SK-N-SH treated with all-trans-retinoic acid at 6 μM for 48 hours (cell line): ENCODE results near the gene TIAM2.

Experiments
- ATAC-seq: fragments of 200-7000 bp; cut with Tn5 transposase; 3 replicates; pipeline ENCODE4 v1.9.1; 2020; ENCODE audit warnings: mild to moderate bottlenecking, moderate library complexity
- ARNTL ChIP-seq: fragments of 450-650 bp; formaldehyde crosslinking; IDR thresholded peaks from 2 replicates; pipeline ENCODE4 v1.5.0; 2020; ENCODE audit warnings: low read depth, mild to moderate bottlenecking, moderate library complexity, borderline replicate concordance
- CREB5 ChIP-seq: fragments of 250-450 bp; sonication (Bioruptor Pico); IDR thresholded peaks from 2 replicates; pipeline ENCODE4 v1.5.1; 2020; ENCODE audit warnings: low read depth, mild to moderate bottlenecking, moderate library complexity
- CSDC2 ChIP-seq: fragments of 250-450 bp; sonication (Bioruptor Pico); IDR thresholded peaks from 2 replicates; pipeline ENCODE4 v1.5.0; 2020; ENCODE audit warnings: mild to moderate bottlenecking, moderate library complexity
- CSRNP3 ChIP-seq: fragments of 250-450 bp; sonication (Bioruptor Pico); IDR thresholded peaks from 2 replicates; pipeline ENCODE4 v1.5.1; 2021; ENCODE audit warnings: mild to moderate bottlenecking, moderate library complexity
- GLIS3 ChIP-seq: fragments of 250-450 bp; sonication (Bioruptor Pico); IDR thresholded peaks from 2 replicates; pipeline ENCODE4 v1.5.0; 2020; ENCODE audit warnings: mild to moderate bottlenecking, moderate library complexity
- OSR1 ChIP-seq: fragments of 250-450 bp; sonication (Bioruptor Pico); IDR thresholded peaks from 2 replicates; pipeline ENCODE4 v1.8.0; 2022; ENCODE audit warnings: moderate library complexity, mild to moderate bottlenecking, inconsistent platforms
- PPARA ChIP-seq: fragments of 250-450 bp; sonication (Bioruptor Pico); IDR thresholded peaks from 2 replicates; pipeline ENCODE4 v1.5.0; 2020; ENCODE audit warnings: mild to moderate bottlenecking, borderline replicate concordance
- RARB ChIP-seq: fragments of 250-450 bp; sonication (Bioruptor Pico); IDR thresholded peaks from 2 replicates; pipeline ENCODE4 v1.8.0; 2021; ENCODE audit warnings: mild to moderate bottlenecking, moderate library complexity
- SNAI2 ChIP-seq: fragments of 250-450 bp; sonication (Bioruptor Pico); IDR thresholded peaks from 2 replicates; pipeline ENCODE4 v1.5.0; 2020; ENCODE audit warnings: mild to moderate bottlenecking, moderate library complexity
- TCF4 ChIP-seq: fragments of 250-450 bp; sonication (Bioruptor Pico); IDR thresholded peaks from 2 replicates; pipeline ENCODE4 v1.8.0; 2021; ENCODE audit warnings: mild to moderate bottlenecking, moderate library complexity, borderline replicate concordance
- TOX ChIP-seq: fragments of 250-450 bp; sonication (Bioruptor Pico); IDR thresholded peaks from 2 replicates; pipeline ENCODE4 v1.8.0; 2021; ENCODE audit warnings: mild to moderate bottlenecking, moderate library complexity, borderline replicate concordance
- ZFP3 ChIP-seq: fragments of 250-450 bp; sonication (Bioruptor Pico); IDR thresholded peaks from 2 replicates; pipeline ENCODE4 v1.5.0; 2020; ENCODE audit warnings: mild to moderate bottlenecking, moderate library complexity
- ZNF565 ChIP-seq: fragments of 450-650 bp; formaldehyde crosslinking; conservative IDR thresholded peaks from 2 replicates; pipeline ENCODE4 v1.5.0; 2020; ENCODE audit warnings: low read depth, mild to moderate bottlenecking, moderate library complexity
- ZNF70 ChIP-seq: fragments of 450-650 bp; formaldehyde crosslinking; IDR thresholded peaks from 2 replicates; pipeline ENCODE4 v1.5.0; 2020; ENCODE audit warnings: mild to moderate bottlenecking, moderate library complexity
- TF ChIP-seq, protein P1 (sequence below): fragments of 250-450 bp; sonication (Bioruptor Pico); IDR thresholded peaks from 2 replicates; pipeline ENCODE4 v1.8.0; 2020; ENCODE audit warnings: mild to moderate bottlenecking, moderate library complexity, borderline replicate concordance
- TF ChIP-seq, protein P2 (sequence below): fragments of 250-450 bp; sonication (Bioruptor Pico); IDR thresholded peaks from 2 replicates; pipeline ENCODE4 v1.5.0; 2020; ENCODE audit warnings: mild to moderate bottlenecking, moderate library complexity

Gene TIAM2

GRCh38 chr6:155219299-155219698 lies 224.2 kb downstream of the TIAM2 start (continued):
- TF ChIP-seq CSRNP3 (no peak), GLIS3 (no peak), TCF4 (CRISPR knock-in tag) (no peak), CSDC2 (CRISPR knock-in tag) (no peak), ZNF565 (CRISPR knock-in tag) (no peak)
- TF ChIP-seq, all 23 proteins: peak for 0

GRCh38 chr6:155219858-155220301 lies 224.8 kb downstream of the TIAM2 start:
- ATAC-seq = peak; percentile 32
- no peak for TF ChIP-seq ARNTL
- no peak for TF ChIP-seq GLIS3
- TF ChIP-seq, protein P1, sequence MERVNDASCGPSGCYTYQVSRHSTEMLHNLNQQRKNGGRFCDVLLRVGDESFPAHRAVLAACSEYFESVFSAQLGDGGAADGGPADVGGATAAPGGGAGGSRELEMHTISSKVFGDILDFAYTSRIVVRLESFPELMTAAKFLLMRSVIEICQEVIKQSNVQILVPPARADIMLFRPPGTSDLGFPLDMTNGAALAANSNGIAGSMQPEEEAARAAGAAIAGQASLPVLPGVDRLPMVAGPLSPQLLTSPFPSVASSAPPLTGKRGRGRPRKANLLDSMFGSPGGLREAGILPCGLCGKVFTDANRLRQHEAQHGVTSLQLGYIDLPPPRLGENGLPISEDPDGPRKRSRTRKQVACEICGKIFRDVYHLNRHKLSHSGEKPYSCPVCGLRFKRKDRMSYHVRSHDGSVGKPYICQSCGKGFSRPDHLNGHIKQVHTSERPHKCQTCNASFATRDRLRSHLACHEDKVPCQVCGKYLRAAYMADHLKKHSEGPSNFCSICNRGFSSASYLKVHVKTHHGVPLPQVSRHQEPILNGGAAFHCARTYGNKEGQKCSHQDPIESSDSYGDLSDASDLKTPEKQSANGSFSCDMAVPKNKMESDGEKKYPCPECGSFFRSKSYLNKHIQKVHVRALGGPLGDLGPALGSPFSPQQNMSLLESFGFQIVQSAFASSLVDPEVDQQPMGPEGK (CRISPR knock-in tag) = no peak
- TF ChIP-seq ZNF70 (CRISPR knock-in tag) = no peak
- TF ChIP-seq TOX = no peak
- TF ChIP-seq RARB = no peak
- TF ChIP-seq SNAI2 (CRISPR knock-in tag) = no peak
- TF ChIP-seq, protein P2, sequence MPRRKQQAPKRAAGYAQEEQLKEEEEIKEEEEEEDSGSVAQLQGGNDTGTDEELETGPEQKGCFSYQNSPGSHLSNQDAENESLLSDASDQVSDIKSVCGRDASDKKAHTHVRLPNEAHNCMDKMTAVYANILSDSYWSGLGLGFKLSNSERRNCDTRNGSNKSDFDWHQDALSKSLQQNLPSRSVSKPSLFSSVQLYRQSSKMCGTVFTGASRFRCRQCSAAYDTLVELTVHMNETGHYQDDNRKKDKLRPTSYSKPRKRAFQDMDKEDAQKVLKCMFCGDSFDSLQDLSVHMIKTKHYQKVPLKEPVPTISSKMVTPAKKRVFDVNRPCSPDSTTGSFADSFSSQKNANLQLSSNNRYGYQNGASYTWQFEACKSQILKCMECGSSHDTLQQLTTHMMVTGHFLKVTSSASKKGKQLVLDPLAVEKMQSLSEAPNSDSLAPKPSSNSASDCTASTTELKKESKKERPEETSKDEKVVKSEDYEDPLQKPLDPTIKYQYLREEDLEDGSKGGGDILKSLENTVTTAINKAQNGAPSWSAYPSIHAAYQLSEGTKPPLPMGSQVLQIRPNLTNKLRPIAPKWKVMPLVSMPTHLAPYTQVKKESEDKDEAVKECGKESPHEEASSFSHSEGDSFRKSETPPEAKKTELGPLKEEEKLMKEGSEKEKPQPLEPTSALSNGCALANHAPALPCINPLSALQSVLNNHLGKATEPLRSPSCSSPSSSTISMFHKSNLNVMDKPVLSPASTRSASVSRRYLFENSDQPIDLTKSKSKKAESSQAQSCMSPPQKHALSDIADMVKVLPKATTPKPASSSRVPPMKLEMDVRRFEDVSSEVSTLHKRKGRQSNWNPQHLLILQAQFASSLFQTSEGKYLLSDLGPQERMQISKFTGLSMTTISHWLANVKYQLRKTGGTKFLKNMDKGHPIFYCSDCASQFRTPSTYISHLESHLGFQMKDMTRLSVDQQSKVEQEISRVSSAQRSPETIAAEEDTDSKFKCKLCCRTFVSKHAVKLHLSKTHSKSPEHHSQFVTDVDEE (CRISPR knock-in tag) = no peak
- no peak for TF ChIP-seq ZFP3 (CRISPR knock-in tag)
- no peak for TF ChIP-seq OSR1 (CRISPR knock-in tag)
- no peak for TF ChIP-seq PPARA (CRISPR knock-in tag)
- no peak for TF ChIP-seq ZNF565 (CRISPR knock-in tag)

GRCh38 chr6:155221086-155221485 lies 226.0 kb downstream of the TIAM2 start:
- ATAC-seq = no peak
- TF ChIP-seq GLIS3 (no peak), ZNF565 (CRISPR knock-in tag) (no peak)
- TF ChIP-seq, protein P2 (CRISPR knock-in tag) = no peak
- TF ChIP-seq, all 23 proteins: peak for 0

DNA sequence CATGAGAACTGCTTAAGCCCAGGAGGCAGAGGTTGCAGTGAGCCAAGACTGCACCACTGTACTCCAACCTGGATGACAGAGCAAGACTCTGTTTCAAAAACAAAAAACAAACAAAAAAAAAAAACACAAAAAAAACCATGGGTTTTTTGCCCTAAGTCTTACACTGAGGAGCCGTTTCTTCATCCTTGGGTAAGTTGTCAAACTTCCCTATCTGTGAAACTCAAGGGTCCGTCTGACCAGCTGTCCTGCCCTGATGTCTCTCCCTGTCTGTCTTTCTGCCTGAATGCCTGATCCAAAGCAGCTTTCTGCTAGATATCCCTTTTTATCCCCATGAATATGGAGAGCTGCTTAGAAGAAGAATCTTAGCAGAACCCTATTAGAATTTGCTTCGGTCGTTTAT lies 227.4 kb downstream of the TIAM2 start:
- no peak for ATAC-seq
- TF ChIP-seq ARNTL (no peak), CSDC2 (CRISPR knock-in tag) (no peak), CREB5 (CRISPR knock-in tag) (no peak)
- TF ChIP-seq, all 23 proteins: peak for 0
